Subcutaneous adipose tissue (tissue), 4 donors: Measurements from ENCODE around the gene KCTD17. TPM values are rescaled to one million over a fixed set of nuclear protein-coding genes. Genes with fewer than 3 reads are reported as not detected.

Source experiments
- CTCF ChIP-seq: fragments of 450-650 bp; IDR thresholded peaks from one replicate; pipeline ENCODE4 v1.5.1; 2016; ENCODE audit warnings: low read depth, mild to moderate bottlenecking, control low read depth, antibody characterized with exemption, moderate library complexity
- total RNA-seq, 4 donors: library from RNA; depleted of rRNA; stranded (reverse); fragments of >200 nt; gene quantifications; one replicate each; pipeline ENCODE4 v1.1.0, GENCODE V29; 2016

The KCTD17 gene
- total RNA-seq, 4 donors from 2014 or later: 2.9 to 8.9 (median 8.4) TPM

GRCh38 chr22:37062702-37063381, 11.3 kb downstream of the KCTD17 start:
- TF ChIP-seq CTCF: no peak

- TF ChIP-seq CTCF: no peak
These were observed 12.2 kb downstream of the KCTD17 start for GRCh38 chr22:37063431-37064420.

GRCh38 chr22:37064553-37064952, 13.0 kb downstream of the KCTD17 start:
- no peak for TF ChIP-seq CTCF

GRCh38 chr22:37065180-37065579, 13.6 kb downstream of the KCTD17 start:
- no peak for TF ChIP-seq CTCF

- TF ChIP-seq CTCF: no peak
These were observed 14.4 kb downstream of the KCTD17 start for GRCh38 chr22:37065961-37066360.

DNA sequence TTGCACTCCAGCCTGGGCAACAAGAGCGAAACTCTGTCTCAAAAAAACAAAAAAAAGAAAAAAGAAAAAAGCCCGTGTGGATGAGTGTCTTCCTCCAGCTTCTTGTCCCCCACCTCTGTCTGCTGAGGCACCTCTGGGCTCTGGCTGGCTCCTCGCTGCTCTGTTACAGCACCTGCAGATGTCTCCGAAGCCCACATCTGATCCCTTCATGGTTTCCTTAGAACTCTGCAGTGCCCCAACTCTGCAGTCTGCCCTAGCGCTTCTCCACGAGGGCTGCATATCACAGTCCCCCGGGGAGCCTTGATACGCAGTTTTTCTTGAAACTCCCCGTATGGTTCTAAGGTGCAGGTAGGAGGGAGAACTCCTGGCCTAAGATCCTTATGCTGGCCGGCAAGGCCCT, 15.9 kb downstream of the KCTD17 start:
- no peak for TF ChIP-seq CTCF

- no peak for TF ChIP-seq CTCF
These were observed 17.3 kb downstream of the KCTD17 start for GRCh38 chr22:37068859-37069258.
